Peyer's patch (tissue), 4 donors: ENCODE results near the gene VTI1A.

Experiments used
- CTCF ChIP-seq, 6 experiments: fragments of 450-650 bp in 4 of 6; fragments of 200-600 bp in 2 of 6; sonication (generic) in 1 of 6; IDR thresholded peaks; one replicate each; pipeline ENCODE4 v1.5.1; 2017 to 2019; ENCODE audit warnings: antibody characterized with exemption in 6 of 6, mild to moderate bottlenecking in 3 of 6, moderate library complexity in 1 of 6
- POLR2A ChIP-seq, 2 donors: fragments of 450-650 bp; IDR thresholded peaks; one replicate each; pipeline ENCODE4 v1.5.1; 2017; ENCODE audit warnings: antibody characterized with exemption in 2 of 2, mild to moderate bottlenecking in 2 of 2, moderate library complexity in 2 of 2

GRCh38 chr10:112821663-112822062, 374.6 kb downstream of the VTI1A start:
- TF ChIP-seq CTCF (IDR thresholded peaks at IDR 0.05) = no peak
- no peak for TF ChIP-seq POLR2A (IDR thresholded peaks at IDR 0.05)
